Gastrocnemius medialis (tissue), 4 donors: ENCODE results near the gene MCCD1.

Experiments used
- POLR2A ChIP-seq, 2 donors: fragments of 450-650 bp; IDR thresholded peaks; one replicate each; pipeline ENCODE4 v1.6.1; 2017; ENCODE audit warnings: antibody characterized with exemption in 2 of 2, mild to moderate bottlenecking in 2 of 2, moderate library complexity in 2 of 2
- TF ChIP-seq, protein P1 (sequence below), 5 experiments: fragments of 450-650 bp in 3 of 5; fragments of 200-600 bp in 2 of 5; sonication (generic) in 2 of 5; IDR thresholded peaks in 4 of 5; conservative IDR thresholded peaks in 1 of 5; 1 replicate in 4 of 5; 2 replicates in 1 of 5; pipeline ENCODE4 v1.5.1; 2016 to 2019; ENCODE audit warnings: antibody characterized with exemption in 5 of 5, mild to moderate bottlenecking in 3 of 5, moderate library complexity in 3 of 5

- TF ChIP-seq, protein P1, sequence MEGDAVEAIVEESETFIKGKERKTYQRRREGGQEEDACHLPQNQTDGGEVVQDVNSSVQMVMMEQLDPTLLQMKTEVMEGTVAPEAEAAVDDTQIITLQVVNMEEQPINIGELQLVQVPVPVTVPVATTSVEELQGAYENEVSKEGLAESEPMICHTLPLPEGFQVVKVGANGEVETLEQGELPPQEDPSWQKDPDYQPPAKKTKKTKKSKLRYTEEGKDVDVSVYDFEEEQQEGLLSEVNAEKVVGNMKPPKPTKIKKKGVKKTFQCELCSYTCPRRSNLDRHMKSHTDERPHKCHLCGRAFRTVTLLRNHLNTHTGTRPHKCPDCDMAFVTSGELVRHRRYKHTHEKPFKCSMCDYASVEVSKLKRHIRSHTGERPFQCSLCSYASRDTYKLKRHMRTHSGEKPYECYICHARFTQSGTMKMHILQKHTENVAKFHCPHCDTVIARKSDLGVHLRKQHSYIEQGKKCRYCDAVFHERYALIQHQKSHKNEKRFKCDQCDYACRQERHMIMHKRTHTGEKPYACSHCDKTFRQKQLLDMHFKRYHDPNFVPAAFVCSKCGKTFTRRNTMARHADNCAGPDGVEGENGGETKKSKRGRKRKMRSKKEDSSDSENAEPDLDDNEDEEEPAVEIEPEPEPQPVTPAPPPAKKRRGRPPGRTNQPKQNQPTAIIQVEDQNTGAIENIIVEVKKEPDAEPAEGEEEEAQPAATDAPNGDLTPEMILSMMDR (IDR thresholded peaks at IDR 0.05 in 4 of 5, conservative IDR thresholded peaks at IDR 0.05 in 1 of 5), result no peak
- no peak for TF ChIP-seq POLR2A (IDR thresholded peaks at IDR 0.05)
Observed at GRCh38 chr6:31578184-31579118, 49.7 kb downstream of the MCCD1 start.
